Activated CD8-positive, alpha-beta T cell treated with anti-CD3 and anti-CD28 coated beads for 36 hours (primary cell): ENCODE data around the gene SESN2. TPM values are rescaled to one million over a fixed set of nuclear protein-coding genes. Genes with fewer than 3 reads are reported as not detected.

ENCODE experiments used
- ATAC-seq: fragments of 200-7000 bp; cut with Tn5 transposase; one replicate; pipeline ENCODE4 v1.10.0; 2021; ENCODE audit warnings: mild to moderate bottlenecking, moderate library complexity
- CTCF ChIA-PET: fragments of 350-600 bp; sonication (Branson Sonifier 250); formaldehyde crosslinking; loops from one replicate; lab custom pipeline; 2021; ENCODE audit warnings: antibody characterized with exemption; lab: Charles Lee
- POLR2A ChIA-PET: fragments of 350-600 bp; sonication (Branson Sonifier 250); formaldehyde crosslinking; loops from one replicate; lab custom pipeline; 2021; ENCODE audit warnings: antibody characterized with exemption; lab: Charles Lee
- DNase-seq: peaks from one replicate; pipeline ENCODE4 v3.0.0-alpha.2; 2020
- H3K27ac Mint-ChIP-seq: one replicate; pipeline ENCODE4 v1.8.0; 2021; ENCODE audit warnings: mild to moderate bottlenecking, mixed read lengths
- H3K27me3 Mint-ChIP-seq: one replicate; pipeline ENCODE4 v1.8.0; 2021; ENCODE audit warnings: mixed read lengths
- H3K36me3 Mint-ChIP-seq: one replicate; pipeline ENCODE4 v1.8.0; 2021; ENCODE audit warnings: low read depth, mixed read lengths
- H3K4me1 Mint-ChIP-seq: one replicate; pipeline ENCODE4 v1.8.0; 2021; ENCODE audit warnings: low read depth, mixed read lengths
- H3K4me3 Mint-ChIP-seq: one replicate; pipeline ENCODE4 v1.8.0; 2021; ENCODE audit warnings: mild to moderate bottlenecking, moderate library complexity, mixed read lengths
- H3K9me3 Mint-ChIP-seq: one replicate; pipeline ENCODE4 v1.8.0; 2021; ENCODE audit warnings: mixed read lengths
- CTCF ChIP-seq: fragments of 200-600 bp; IDR thresholded peaks from one replicate; pipeline ENCODE4 v1.8.0; 2022; ENCODE audit warnings: antibody characterized with exemption, mild to moderate bottlenecking
- intact Hi-C: fragments of 100-400 bp; cut with micrococcal nuclease; formaldehyde crosslinking; loops from one replicate; pipeline ENCODE4 v1.10.0; 2022
- total RNA-seq, 2 experiments: library from RNA; stranded (reverse); gene quantifications; one replicate each; pipeline ENCODE4 v1.2.3, GENCODE V29; 2021

The SESN2 gene
- total RNA-seq, 2 experiments from 2014 or later, result 26.0 to 27.4 TPM

- DNase-seq, result peak; percentile 32
Measured at GRCh38 chr1:28258628-28259251, 578 bp upstream of the SESN2 start.

DNA sequence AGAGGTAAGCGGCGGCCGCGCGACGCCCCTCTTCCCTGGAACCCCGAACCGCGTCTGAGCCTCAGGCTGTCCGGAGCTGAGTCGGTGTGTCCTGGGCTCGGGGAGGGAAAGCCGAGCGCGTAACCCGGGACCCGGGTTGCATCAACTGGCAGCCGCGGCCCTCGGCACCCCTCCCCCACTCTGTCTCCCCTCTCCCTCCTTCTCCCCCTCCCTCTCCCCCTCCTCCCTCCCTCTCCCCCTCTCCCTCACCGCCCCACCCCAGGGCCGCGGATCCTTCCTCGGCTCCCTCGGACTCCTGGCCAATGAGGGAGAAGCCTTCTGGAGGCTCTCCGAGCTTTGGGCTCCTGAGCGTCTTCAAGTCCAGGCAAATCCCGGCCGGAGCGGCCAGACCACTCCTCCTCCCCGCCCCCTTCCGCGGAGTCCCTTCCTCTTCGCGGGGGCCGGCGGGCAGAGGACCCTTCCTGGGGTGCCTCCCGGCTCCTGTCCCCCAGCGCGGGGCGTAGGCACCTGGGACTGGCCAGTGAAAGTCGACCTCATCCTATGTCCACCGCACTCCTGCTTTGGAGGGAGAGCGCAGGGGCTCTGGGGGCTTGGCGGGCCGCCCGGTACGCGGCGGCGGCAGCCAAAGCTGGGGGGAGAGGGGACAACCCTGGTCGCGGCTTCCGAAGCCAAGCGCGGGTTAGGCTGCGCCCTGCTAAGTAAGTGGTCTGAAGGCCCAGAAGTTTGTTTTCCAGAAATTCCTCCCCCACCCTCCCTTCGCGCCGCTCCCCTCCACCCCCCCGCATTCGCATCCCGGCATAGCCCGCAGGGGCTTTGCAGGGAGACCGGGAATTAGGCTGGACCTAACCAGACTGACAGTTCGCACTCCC, 850 bp downstream of the SESN2 start:
- intact Hi-C loops, result no loop called here
- Mint-ChIP-seq H3K4me3 (peak overlapping the region; percentile 83), H3K36me3 (peaks cover 10% of the 10 kb centered on the region), H3K9me3 (no peaks in the 10 kb centered on the region), H3K27me3 (no peaks in the 10 kb centered on the region), H3K4me1 (peaks cover 38% of the 10 kb centered on the region), H3K27ac (peak overlapping the region; percentile 55)
- DNase-seq (peak; percentile 48), ATAC-seq (no peak)
- ChIA-PET CTCF (interaction anchor here (0.6 to 7.8 kb wide), 4 partner anchors 9 to 138 kb away, joined by 3 to 90 read pairs (median 4); no protein-coding TSS in a partner anchor), POLR2A (interaction anchor here (0.7 to 7.4 kb wide), 15 partner anchors 9 to 248 kb away, joined by 3 to 137 read pairs (median 4); partner anchors contain the start of genes ATP5IF1, MED18 and RCC1)
- TF ChIP-seq CTCF, result no peak

More at GRCh38 chr1:28258628-28259251, 578 bp upstream of the SESN2 start:
- H3K36me3 Mint-ChIP-seq, result peaks cover 10% of the 10 kb centered on the region
- peaks cover 37% of the 10 kb centered on the region for H3K4me1 Mint-ChIP-seq
- H3K27me3 Mint-ChIP-seq, result no peaks in the 10 kb centered on the region
- H3K27ac Mint-ChIP-seq, result peak overlapping the region; percentile 96
- H3K9me3 Mint-ChIP-seq, result no peaks in the 10 kb centered on the region
- POLR2A ChIA-PET, result interaction anchor here (0.7 to 7.4 kb wide), 6 partner anchors 12 to 257 kb away, joined by 3 to 137 read pairs (median 19); partner anchors contain the start of genes MED18 and RCC1
- CTCF ChIA-PET, result interaction anchor here (1.3 to 7.8 kb wide), 3 partner anchors 10 to 101 kb away, joined by 3 to 90 read pairs (median 7); no protein-coding TSS in a partner anchor
- no peak for TF ChIP-seq CTCF
- ATAC-seq, result no peak
- intact Hi-C loops, result no loop called here
- H3K4me3 Mint-ChIP-seq, result peak overlapping the region; percentile 83

DNA sequence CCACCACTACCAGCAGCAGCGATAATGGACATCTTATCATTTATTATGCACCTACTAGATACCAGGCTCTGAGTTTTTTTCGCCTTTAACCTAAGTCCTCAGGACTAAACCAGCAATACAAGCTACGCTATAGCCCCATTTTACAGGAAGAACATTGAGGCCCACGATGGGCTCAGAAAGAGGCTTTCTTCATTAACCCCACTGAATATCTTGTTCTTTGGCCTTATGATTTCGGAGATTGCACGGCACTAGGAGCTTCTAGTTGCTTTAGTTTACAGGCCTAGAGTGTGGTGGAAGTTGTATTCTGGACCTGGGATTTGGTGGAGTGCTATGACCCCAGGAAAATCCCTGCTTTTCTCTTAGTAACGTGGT, 1.5 kb downstream of the SESN2 start:
- intact Hi-C loops, result no loop called here
- Mint-ChIP-seq H3K27ac (peak overlapping the region; percentile 55), H3K9me3 (no peaks in the 10 kb centered on the region), H3K4me1 (peaks cover 38% of the 10 kb centered on the region), H3K4me3 (peak overlapping the region; percentile 83), H3K36me3 (peaks cover 10% of the 10 kb centered on the region), H3K27me3 (no peaks in the 10 kb centered on the region)
- DNase-seq (no peak), ATAC-seq (no peak)
- TF ChIP-seq CTCF, result no peak
- ChIA-PET POLR2A (interaction anchor here (0.6 to 7.4 kb wide), 11 partner anchors 9 to 247 kb away, joined by 3 to 137 read pairs (median 6); partner anchors contain the start of genes MED18 and RCC1), CTCF (interaction anchor here (1.1 to 7.8 kb wide), 3 partner anchors 9 to 66 kb away, joined by 3 to 90 read pairs (median 4); no protein-coding TSS in a partner anchor)

DNA sequence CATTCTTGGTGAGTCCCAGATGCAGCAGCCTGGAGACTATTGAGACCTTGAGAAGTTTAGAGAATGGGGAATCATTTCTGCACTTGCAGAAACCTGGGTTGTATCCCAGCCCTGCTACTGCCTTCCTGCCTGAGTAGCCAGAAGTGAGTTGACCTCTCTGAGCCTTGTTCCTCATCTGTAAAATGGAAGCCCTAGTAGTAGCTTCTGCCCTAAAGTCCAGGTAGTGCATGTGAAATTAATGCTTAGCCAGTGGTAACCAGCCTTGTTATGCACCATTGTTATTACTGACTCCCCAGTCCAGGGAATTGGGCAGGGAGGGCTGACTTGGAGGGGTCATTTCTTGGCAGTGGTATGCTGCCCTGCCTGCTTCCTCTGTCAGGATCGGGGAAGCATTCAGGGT, 5.6 kb downstream of the SESN2 start:
- intact Hi-C loops, result no loop called here
- no peak overlapping the region for H3K4me3 Mint-ChIP-seq
- H3K4me1 Mint-ChIP-seq, result peaks cover 15% of the 10 kb centered on the region
- no peak for TF ChIP-seq CTCF
- POLR2A ChIA-PET, result interaction anchor here (1.6 kb wide), 1 partner anchor 63 kb away, joined by 4 read pairs; the partner anchor contains the start of gene MED18
- H3K36me3 Mint-ChIP-seq, result peaks cover 10% of the 10 kb centered on the region
- H3K27me3 Mint-ChIP-seq, result no peaks in the 10 kb centered on the region
- no peak overlapping the region for H3K27ac Mint-ChIP-seq
- DNase-seq, result no peak
- ATAC-seq, result no peak
- CTCF ChIA-PET, result interaction anchor here (2.8 kb wide), 1 partner anchor 16 kb away, joined by 12 read pairs; no protein-coding TSS in a partner anchor
- H3K9me3 Mint-ChIP-seq, result no peaks in the 10 kb centered on the region
